DND-41 (cell line): ENCODE data around the gene UNC5C.

Source experiments
- ATAC-seq: fragments of 200-7000 bp; cut with Tn5 transposase; 3 replicates; pipeline ENCODE4 v1.9.1; 2021; ENCODE audit warnings: low read depth; ENCODE audit not compliant: insufficient read depth
- DNase-seq: peaks from one replicate; pipeline ENCODE4 v3.0.0-alpha.2; 2020
- H2AFZ ChIP-seq: 2 replicates; pipeline ENCODE4 v1.6.0; 2012; ENCODE audit warnings: low read depth, low read length
- H3K27ac ChIP-seq: 2 replicates; pipeline ENCODE4 v1.5.1; 2012; ENCODE audit warnings: low read length, inconsistent platforms
- H3K27me3 ChIP-seq: fragments of 200-600 bp; sonication (generic); 2 replicates; pipeline ENCODE4 v1.6.0; 2012; ENCODE audit warnings: low read length, mild to moderate bottlenecking, inconsistent platforms; ENCODE audit not compliant: insufficient read depth, poor library complexity
- H3K36me3 ChIP-seq: 2 replicates; pipeline ENCODE4 v1.5.1; 2012; ENCODE audit warnings: low read length, inconsistent platforms; ENCODE audit not compliant: insufficient read depth
- H3K4me1 ChIP-seq: 2 replicates; pipeline ENCODE4 v1.5.1; 2012; ENCODE audit warnings: mild to moderate bottlenecking, low read length; ENCODE audit not compliant: insufficient read depth
- H3K4me2 ChIP-seq: 2 replicates; pipeline ENCODE4 v1.6.0; 2012; ENCODE audit warnings: mild to moderate bottlenecking, moderate library complexity, low read length, inconsistent platforms; ENCODE audit not compliant: insufficient read depth
- H3K4me3 ChIP-seq, 2 experiments: fragments of 200-600 bp in 1 of 2; shearing (Covaris generic) in 1 of 2; 2 replicates each; pipeline ENCODE4 v1.5.1; 2012 to 2016; ENCODE audit warnings: inconsistent platforms in 2 of 2, low read length in 2 of 2, mild to moderate bottlenecking in 2 of 2, low read depth in 1 of 2, moderate library complexity in 1 of 2
- H3K79me2 ChIP-seq: 2 replicates; pipeline ENCODE4 v1.6.0; 2012; ENCODE audit warnings: low read length, inconsistent platforms; ENCODE audit not compliant: insufficient read depth
- H3K9ac ChIP-seq: 2 replicates; pipeline ENCODE4 v1.6.0; 2012; ENCODE audit warnings: low read depth, mild to moderate bottlenecking, inconsistent platforms, low read length, moderate library complexity
- H3K9me3 ChIP-seq: 2 replicates; pipeline ENCODE4 v1.5.1; 2012; ENCODE audit warnings: low read length, moderate library complexity, mild to moderate bottlenecking, inconsistent platforms; ENCODE audit not compliant: insufficient read depth, severe bottlenecking
- H4K20me1 ChIP-seq: 2 replicates; pipeline ENCODE4 v1.6.0; 2012; ENCODE audit warnings: low read length; ENCODE audit not compliant: insufficient read depth
- CTCF ChIP-seq: IDR thresholded peaks from 2 replicates; pipeline ENCODE4 v1.5.1; 2012; ENCODE audit warnings: borderline replicate concordance, low read length, moderate library complexity, mild to moderate bottlenecking; ENCODE audit not compliant: poor library complexity, severe bottlenecking; ENCODE audit errors: extremely low read depth
- EZH2 ChIP-seq: IDR thresholded peaks from 3 replicates; pipeline ENCODE4 v1.6.1; 2012; ENCODE audit warnings: borderline replicate concordance, low read depth, mild to moderate bottlenecking, moderate library complexity, low read length, inconsistent platforms; ENCODE audit not compliant: severe bottlenecking

Gene UNC5C

GRCh38 chr4:95325665-95326064 lies 223.1 kb downstream of the UNC5C start:
- ATAC-seq: no peak

GRCh38 chr4:95319169-95319568 lies 229.6 kb downstream of the UNC5C start:
- Histone ChIP-seq H3K79me2 (no peaks in the 10 kb centered on the region), H3K9ac (no peak overlapping the region), H4K20me1 (no peaks in the 10 kb centered on the region), H3K4me1 (no peaks in the 10 kb centered on the region), H3K4me2 (no peak overlapping the region), H3K36me3 (no peaks in the 10 kb centered on the region), H3K27me3 (no peaks in the 10 kb centered on the region), H2AFZ (no peak overlapping the region), H3K27ac (no peak overlapping the region), H3K4me3 (no peak overlapping the region), H3K9me3 (no peaks in the 10 kb centered on the region)
- no peak for DNase-seq
- no peak for TF ChIP-seq CTCF
- TF ChIP-seq EZH2: no peak
- no peak for ATAC-seq

More at GRCh38 chr4:95325665-95326064, 223.1 kb downstream of the UNC5C start:
- Histone ChIP-seq H3K27me3 (no peaks in the 10 kb centered on the region), H3K4me3 (no peak overlapping the region), H3K9ac (no peak overlapping the region), H3K4me2 (no peak overlapping the region), H3K36me3 (no peaks in the 10 kb centered on the region), H3K79me2 (no peaks in the 10 kb centered on the region), H3K9me3 (no peaks in the 10 kb centered on the region), H4K20me1 (no peaks in the 10 kb centered on the region), H3K27ac (no peak overlapping the region), H2AFZ (no peak overlapping the region), H3K4me1 (no peaks in the 10 kb centered on the region)
- DNase-seq: no peak
- no peak for TF ChIP-seq CTCF
- no peak for TF ChIP-seq EZH2

DNA sequence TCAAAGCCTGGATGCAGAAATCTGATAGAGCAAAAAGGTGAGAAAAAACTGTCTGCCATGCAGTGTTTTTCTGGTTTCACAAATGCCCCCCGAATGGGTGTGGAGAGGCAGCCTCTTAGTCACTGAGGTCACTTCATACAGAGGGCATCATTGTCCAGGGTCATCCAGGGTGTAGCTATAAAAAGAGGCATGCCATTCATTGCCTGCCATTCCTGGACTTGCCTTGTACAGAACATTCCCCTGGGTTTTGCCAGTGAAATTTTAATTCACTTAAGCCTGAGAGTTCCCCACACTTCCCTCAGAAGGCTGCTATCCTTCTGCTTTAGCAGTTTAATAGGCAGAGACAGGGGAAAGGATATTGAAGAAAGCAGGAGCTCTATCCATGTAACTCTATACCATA lies 230.3 kb downstream of the UNC5C start:
- no peak overlapping the region for H2AFZ ChIP-seq
- no peak for ATAC-seq
- DNase-seq: no peak

More for the DNA sequence above, 230.3 kb downstream of the UNC5C start:
- no peak overlapping the region for H3K4me2 ChIP-seq
- no peak overlapping the region for H3K27ac ChIP-seq
- no peak for TF ChIP-seq EZH2
- no peak for TF ChIP-seq CTCF
- H3K9me3 ChIP-seq: no peaks in the 10 kb centered on the region
- H3K4me1 ChIP-seq: no peaks in the 10 kb centered on the region
- H3K79me2 ChIP-seq: no peaks in the 10 kb centered on the region
- no peak overlapping the region for H3K4me3 ChIP-seq
- no peaks in the 10 kb centered on the region for H3K27me3 ChIP-seq
- no peaks in the 10 kb centered on the region for H3K36me3 ChIP-seq
- no peak overlapping the region for H3K9ac ChIP-seq
- no peaks in the 10 kb centered on the region for H4K20me1 ChIP-seq
